AG09309 (cell line): ENCODE data around the gene POM121.
"Not testable (repeated sequence)": the region's sequence is repeated elsewhere in the genome, so short reads cannot be mapped to it uniquely, and the experiment has no call there.

Experiments
- DNase-seq: peaks from one replicate; pipeline ENCODE4 v3.0.0-alpha.2; 2010; ENCODE audit warnings: low read depth
- H3K4me3 ChIP-seq: 2 replicates; pipeline ENCODE4 v1.5.1; 2011; ENCODE audit warnings: mild to moderate bottlenecking, low read depth, low read length, moderate library complexity; ENCODE audit not compliant: control insufficient read depth
- CTCF ChIP-seq: IDR thresholded peaks from 2 replicates; pipeline ENCODE4 v1.5.1; 2011; ENCODE audit warnings: mild to moderate bottlenecking, low read depth, low read length, inconsistent platforms; ENCODE audit not compliant: insufficient read depth, control insufficient read depth; ENCODE audit errors: missing control alignments

The POM121 gene

DNA sequence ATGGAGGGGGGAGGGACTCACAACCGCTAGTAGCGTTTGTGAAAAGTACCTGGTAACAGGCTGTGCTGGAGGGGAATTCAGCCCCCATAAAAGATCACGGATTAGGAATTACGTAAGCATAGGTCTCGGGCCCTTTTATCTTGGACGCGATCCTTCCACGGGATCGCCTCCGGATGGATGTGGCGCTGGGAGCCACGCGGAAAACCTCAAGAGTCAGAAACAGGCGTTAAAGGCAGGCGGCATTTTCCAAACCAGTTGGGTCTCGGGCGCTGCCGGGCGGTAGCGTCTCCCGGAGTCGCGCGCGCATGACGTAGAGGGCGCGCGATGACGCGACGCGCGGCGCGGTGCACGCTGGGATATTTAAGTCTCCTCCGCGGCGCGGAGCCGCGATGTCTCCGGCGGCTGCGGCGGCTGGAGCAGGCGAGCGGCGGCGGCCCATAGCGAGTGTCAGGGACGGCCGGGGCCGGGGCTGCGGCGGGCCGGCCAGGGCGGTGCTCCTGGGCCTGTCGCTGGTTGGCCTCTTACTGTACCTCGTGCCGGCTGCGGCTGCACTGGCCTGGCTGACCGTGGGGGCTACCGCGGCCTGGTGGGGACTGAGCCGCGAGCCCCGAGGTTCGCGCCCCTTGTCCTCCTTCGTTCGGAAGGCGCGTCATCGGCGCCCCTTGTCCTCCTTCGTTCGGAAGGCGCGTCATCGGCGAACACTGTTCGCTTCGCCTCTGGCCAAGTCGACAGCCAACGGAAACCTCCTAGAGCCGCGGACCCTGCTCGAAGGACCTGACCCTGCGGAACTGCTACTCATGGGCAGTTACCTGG, at the start of gene POM121:
Gene POM121 (plus strand): TSS at position 363 of the 813 bp plus-strand sequence. CDS start 27 bp downstream, at position 390.
- H3K4me3 ChIP-seq = peak within 1 kb of the TSS; percentile 72
- TF ChIP-seq CTCF = no peak
- DNase-seq = peak; percentile 23

DNA sequence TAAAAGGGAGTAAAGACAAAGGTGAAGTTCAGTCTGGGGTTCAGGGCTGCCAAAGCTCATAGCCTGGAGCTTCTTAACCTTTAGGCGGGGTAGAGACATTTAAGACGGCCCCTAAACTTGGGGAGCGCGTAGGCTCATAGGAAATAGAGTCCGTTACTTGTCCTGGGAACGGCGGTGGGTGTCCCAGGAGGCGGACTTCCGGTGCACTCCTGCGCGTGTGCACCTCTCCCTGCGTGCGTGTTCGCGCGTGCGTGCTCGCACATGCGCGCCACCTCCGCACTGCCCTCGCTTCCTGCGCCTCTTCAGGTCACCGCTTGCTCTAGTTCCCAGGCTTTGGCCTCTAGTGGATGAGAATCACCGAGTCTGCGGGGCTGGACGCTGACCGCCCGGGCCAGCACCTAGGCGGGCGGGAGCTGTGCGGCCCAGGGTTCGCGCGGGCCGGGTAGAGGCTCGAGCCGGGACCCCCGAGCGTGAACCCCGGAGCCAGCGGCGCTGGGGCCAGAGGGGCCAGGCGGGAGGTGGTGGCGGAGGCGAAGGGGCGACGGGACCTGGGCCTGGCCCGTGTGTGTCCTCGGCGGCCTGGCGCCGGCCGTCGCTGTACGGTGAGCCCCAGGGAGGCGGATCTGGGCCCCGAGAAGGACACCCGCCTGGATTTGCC, 45.7 kb upstream of the POM121 start:
- peak overlapping the region; percentile 66 for H3K4me3 ChIP-seq
- DNase-seq = peak; percentile 51
- peak; percentile 17 for TF ChIP-seq CTCF

- DNase-seq = peak; percentile 34
- H3K4me3 ChIP-seq = peak overlapping the region; percentile 66
Observed at GRCh38 chr7:72879737-72880215, 45.1 kb upstream of the POM121 start.

DNA sequence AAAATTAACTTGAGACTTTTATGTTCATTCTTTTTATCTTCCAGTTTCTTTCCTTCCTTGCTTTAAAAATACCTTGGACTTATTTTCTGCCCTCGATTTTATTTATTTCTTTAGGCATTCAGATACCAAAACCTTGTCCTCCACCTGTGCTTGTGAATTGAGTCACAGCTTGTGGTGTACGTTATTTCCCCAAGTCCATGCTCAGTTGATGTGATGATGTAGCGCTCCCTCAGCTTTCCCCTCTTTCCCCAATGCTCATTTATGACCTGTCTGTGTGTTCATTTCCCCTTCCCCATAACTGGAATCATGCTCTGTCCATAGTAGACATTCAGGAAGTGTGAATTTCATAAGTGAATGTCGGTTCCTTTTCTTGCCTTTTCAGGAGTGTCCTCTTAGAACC, 33.1 kb upstream of the POM121 start:
- DNase-seq, H3K4me3 ChIP-seq: not testable (repeated sequence)

DNA sequence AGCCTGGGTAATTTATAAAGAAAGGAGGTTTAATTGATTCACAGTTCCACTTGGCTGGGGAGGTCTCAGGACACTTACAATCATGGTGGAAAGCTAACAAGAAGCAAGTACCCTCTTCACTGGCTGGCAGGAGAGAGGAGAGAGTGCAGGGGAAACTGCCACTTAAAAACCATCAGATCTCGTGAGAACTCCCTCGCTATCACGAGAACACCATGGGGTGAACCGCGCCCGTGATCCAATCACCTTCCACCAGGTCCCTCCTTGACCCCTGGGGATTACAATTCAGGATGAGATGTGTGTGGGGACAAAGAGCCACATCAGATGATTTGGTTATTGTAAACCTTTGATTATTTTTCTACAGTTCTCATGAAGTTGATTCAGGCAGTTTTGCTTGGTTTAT, 20.2 kb upstream of the POM121 start:
- DNase-seq = not testable (repeated sequence)

GRCh38 chr7:72908422-72908821, 16.5 kb upstream of the POM121 start:
- not testable (repeated sequence) for H3K4me3 ChIP-seq, DNase-seq

More for the DNA sequence above, 20.2 kb upstream of the POM121 start:
- not testable (repeated sequence) for H3K4me3 ChIP-seq

DNA sequence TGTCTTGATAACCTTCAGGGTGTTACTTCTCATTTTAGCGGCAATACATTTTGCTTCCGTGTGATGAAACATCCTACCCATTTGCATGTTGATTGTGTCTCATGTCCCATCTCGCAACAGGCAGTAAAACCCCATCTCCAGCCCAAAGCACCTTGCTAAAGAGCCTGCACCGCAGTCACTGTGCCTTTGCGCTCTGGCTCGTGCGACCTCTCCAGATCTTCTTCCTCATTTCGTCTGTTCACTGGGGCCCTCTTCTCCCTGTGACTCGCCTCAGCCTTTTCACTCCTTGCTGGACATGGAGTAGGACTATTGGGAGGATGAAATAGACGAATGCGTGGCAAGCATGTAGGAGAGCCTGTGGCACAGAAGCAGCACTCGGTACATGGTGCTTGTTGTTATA, 13.5 kb upstream of the POM121 start:
- H3K4me3 ChIP-seq, DNase-seq: not testable (repeated sequence)

GRCh38 chr7:72913750-72914149, 11.1 kb upstream of the POM121 start:
- H3K4me3 ChIP-seq, DNase-seq: not testable (repeated sequence)

- DNase-seq = peak; percentile 10
- peak; percentile 64 for TF ChIP-seq CTCF
- not testable (repeated sequence) for H3K4me3 ChIP-seq
Observed at GRCh38 chr7:72914756-72915525, 10.0 kb upstream of the POM121 start.
